Activated T-helper 2 cell treated with anti-CD3 and anti-CD28 coated beads, Interferon-gamma antibody, Interleukin-2, Interleukin-4, amounts not matched to agents 10 μg/mL and 5 μg/mL and 100 μg/mL, durations not matched to agents 14 hours and 24 hours and 36 hours (primary cell): ENCODE measurements around the gene HSD17B13. TPM values are rescaled to one million over a fixed set of nuclear protein-coding genes. Genes with fewer than 3 reads are reported as not detected.
"Not testable (repeated sequence)": the region's sequence is repeated elsewhere in the genome, so short reads cannot be mapped to it uniquely, and the experiment has no call there.

Experiments
- DNase-seq: peaks from one replicate; pipeline ENCODE4 v3.0.0; 2021; ENCODE audit warnings: low spot score
- H3K27ac Mint-ChIP-seq: one replicate; pipeline ENCODE4 v1.8.0; 2021; ENCODE audit warnings: mixed read lengths
- H3K27me3 Mint-ChIP-seq: one replicate; pipeline ENCODE4 v1.8.0; 2021; ENCODE audit warnings: low read depth, mixed read lengths
- H3K36me3 Mint-ChIP-seq: one replicate; pipeline ENCODE4 v1.8.0; 2021; ENCODE audit warnings: low read depth, mixed read lengths
- H3K4me1 Mint-ChIP-seq: one replicate; pipeline ENCODE4 v1.8.0; 2021; ENCODE audit warnings: low read depth, mixed read lengths
- H3K4me3 Mint-ChIP-seq: one replicate; pipeline ENCODE4 v1.8.0; 2021; ENCODE audit warnings: low read depth, mild to moderate bottlenecking, moderate library complexity, mixed read lengths
- H3K9me3 Mint-ChIP-seq: one replicate; pipeline ENCODE4 v1.8.0; 2021; ENCODE audit warnings: mixed read lengths
- intact Hi-C: fragments of 100-400 bp; cut with micrococcal nuclease; formaldehyde crosslinking; loops from one replicate; pipeline ENCODE4 v1.15.1; 2023
- total RNA-seq: library from RNA; stranded (reverse); gene quantifications from 2 replicates; pipeline ENCODE4 v1.2.3, GENCODE V29; 2022

The HSD17B13 gene
- total RNA-seq, 1 donor from 2014 or later, result 0.32 TPM

DNA sequence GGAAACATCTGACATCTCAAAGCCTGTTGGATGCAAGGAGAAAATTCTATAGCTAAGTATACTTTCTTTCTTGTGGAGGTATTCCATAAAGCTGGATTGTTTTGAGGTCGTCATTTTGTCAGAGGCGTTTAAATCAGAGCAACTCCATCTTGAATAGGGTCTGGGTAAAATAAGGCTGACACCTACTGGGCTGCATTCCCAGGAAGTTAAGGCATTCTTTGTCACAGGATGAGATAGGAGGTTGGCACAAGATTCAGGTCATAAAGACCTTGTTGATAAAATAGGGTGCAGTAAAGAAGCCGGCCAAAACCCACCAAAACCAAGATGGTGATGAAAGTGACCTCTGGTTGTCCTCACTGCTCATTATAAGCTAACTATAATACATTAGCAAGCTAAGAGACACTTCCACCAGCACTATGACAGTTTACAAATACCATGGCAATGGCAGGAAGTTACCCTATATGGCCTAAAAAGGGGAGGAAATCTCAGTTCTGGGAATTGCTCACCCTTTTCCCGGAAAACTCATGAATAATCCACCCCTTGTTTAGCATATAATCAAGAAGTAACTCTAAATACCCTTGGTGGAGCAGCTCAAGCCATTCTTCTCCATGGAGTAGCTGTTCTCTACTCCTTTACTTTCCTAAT is 11.9 kb downstream of the HSD17B13 start:
- H3K27me3 Mint-ChIP-seq, result no peaks in the 10 kb centered on the region
- H3K36me3 Mint-ChIP-seq, result no peaks in the 10 kb centered on the region
- H3K4me1 Mint-ChIP-seq, result peaks cover 8% of the 10 kb centered on the region
- H3K27ac Mint-ChIP-seq, result no peak overlapping the region
- H3K4me3 Mint-ChIP-seq, result no peak overlapping the region
- DNase-seq, result no peak
- intact Hi-C loops, result no loop called here
- no peaks in the 10 kb centered on the region for H3K9me3 Mint-ChIP-seq

DNA sequence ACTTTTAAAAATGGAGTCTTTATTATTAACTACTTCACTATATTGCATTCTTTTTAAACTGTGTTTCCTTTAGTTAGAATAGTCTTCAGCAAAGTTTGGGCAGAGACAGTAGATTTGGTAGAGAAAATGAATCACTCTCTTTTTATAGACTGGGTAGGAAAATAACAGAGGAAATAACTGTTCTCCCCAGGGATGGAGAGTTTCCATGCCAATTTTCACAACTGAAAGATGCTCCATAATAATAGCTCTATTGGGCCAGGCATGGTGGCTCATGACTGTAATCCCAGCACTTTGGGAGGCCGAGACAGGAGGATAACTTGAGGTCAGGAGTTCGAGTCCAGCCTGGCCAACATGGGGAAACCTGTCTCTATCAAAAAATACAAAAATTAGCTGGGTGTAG is 13.1 kb downstream of the HSD17B13 start:
- Mint-ChIP-seq H3K4me3 (no peak overlapping the region), H3K4me1 (peaks cover 8% of the 10 kb centered on the region), H3K27me3 (peaks cover 2% of the 10 kb centered on the region), H3K36me3 (no peaks in the 10 kb centered on the region), H3K27ac (no peak overlapping the region), H3K9me3 (no peaks in the 10 kb centered on the region)
- intact Hi-C loops, result no loop called here
- DNase-seq, result no peak

DNA sequence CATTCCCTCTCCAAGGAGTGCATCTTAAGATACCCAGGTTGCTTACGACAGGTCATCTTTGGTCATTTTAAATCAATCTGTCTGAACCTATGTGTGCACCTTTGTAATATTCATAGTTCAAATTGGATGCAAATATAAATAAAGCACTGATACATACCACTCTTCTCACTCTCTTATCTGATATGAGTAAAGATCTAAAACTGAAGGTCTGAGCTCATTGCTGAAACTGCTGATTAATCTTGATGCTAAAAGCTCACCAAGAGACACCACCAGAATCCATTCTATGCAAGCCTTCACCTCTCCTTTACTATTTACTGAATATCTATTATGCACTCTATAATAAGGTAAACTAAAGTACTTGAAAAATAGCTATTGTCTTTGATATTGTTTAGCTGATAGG is 16.6 kb downstream of the HSD17B13 start:
- H3K4me1 Mint-ChIP-seq, result peaks cover 8% of the 10 kb centered on the region
- intact Hi-C loops, result loop anchor here (2.0 kb wide), 1 partner anchor 193 kb away; no protein-coding TSS in a partner anchor
- peaks cover 13% of the 10 kb centered on the region for H3K27me3 Mint-ChIP-seq
- no peak for DNase-seq
- H3K27ac Mint-ChIP-seq, result no peak overlapping the region
- no peaks in the 10 kb centered on the region for H3K36me3 Mint-ChIP-seq
- H3K9me3 Mint-ChIP-seq, result no peaks in the 10 kb centered on the region
- no peak overlapping the region for H3K4me3 Mint-ChIP-seq

DNA sequence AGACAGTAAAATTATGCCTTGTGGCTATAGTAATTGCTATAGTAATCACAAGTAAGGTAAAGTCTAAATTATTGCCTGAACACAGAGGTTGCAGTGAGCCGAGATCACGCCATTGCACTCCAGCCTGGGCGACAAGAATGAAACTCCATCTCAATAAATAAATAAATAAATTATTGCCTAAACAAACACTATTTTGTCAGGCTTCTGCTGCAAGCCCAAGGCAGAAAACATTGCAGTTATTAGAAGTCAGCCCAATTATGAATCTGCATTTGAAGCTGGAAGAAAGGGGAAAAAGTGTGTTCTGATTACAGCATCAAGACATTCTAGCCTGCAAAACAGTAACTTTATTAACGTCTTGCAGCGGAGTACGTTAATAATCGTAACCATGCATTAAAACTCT is 17.1 kb downstream of the HSD17B13 start:
- Mint-ChIP-seq H3K9me3 (no peaks in the 10 kb centered on the region), H3K36me3 (no peaks in the 10 kb centered on the region), H3K4me1 (peaks cover 8% of the 10 kb centered on the region), H3K4me3 (no peak overlapping the region), H3K27me3 (peaks cover 15% of the 10 kb centered on the region), H3K27ac (no peak overlapping the region)
- no peak for DNase-seq
- intact Hi-C loops, result no loop called here

DNA sequence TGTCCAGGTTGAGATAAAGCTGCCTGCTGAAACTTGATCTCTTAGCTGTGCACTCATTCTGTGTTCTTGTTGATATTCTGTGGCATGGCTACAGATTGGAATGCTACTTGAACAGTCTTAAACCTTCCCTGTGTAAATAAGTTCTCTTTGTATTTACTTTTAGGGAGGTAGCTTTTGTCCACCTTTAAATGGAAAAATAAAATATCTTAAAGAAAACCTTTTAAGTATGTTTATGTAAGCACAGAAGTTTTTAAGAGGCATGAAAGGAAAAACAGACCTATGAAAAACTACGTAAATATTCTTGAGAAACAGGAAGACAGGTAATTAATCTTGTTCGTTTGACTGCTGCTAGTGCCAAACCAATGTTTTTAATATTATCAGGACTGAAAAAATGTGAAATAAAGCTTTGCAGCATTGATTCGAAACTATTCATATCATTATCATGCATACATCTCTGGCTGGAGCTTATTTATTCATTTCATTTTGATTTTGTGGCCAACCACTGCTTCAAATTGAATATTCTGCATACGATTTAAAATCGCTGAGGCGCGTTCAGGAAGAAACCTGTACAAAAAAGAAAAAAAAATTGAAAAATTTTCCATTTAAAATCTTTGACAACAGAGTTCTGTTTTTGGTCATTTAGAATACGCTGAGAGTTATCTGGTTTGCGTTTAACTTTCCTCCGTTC is 17.8 kb downstream of the HSD17B13 start:
- no peak for DNase-seq
- Mint-ChIP-seq H3K27ac (no peak overlapping the region), H3K9me3 (no peaks in the 10 kb centered on the region), H3K27me3 (peaks cover 15% of the 10 kb centered on the region), H3K4me3 (no peak overlapping the region), H3K36me3 (no peaks in the 10 kb centered on the region), H3K4me1 (peaks cover 8% of the 10 kb centered on the region)
- intact Hi-C loops, result no loop called here

DNA sequence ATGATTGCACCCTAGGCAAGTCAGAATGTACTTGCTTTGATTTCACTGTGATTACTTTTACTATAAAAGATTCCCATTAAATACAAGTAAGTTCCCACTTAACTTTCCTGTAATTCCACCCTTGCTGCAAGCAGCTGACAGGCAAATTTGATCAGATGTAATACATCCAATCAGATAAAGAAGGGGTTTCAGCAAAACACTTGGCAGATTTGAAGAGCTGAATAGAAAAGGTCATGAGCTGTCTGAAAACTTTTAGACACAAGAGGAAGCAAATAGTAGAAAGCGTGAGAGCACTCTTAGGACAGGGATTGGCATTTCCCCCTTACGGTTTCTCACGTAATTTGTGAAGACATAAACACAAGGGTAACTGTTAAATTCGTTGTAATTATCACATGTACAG is 22.8 kb downstream of the HSD17B13 start:
- Mint-ChIP-seq H3K27me3 (peaks cover 16% of the 10 kb centered on the region), H3K4me1 (no peaks in the 10 kb centered on the region), H3K27ac (no peak overlapping the region), H3K36me3 (no peaks in the 10 kb centered on the region), H3K9me3 (peaks cover under 1% of the 10 kb centered on the region), H3K4me3 (no peak overlapping the region)
- no peak for DNase-seq
- intact Hi-C loops, result no loop called here

DNA sequence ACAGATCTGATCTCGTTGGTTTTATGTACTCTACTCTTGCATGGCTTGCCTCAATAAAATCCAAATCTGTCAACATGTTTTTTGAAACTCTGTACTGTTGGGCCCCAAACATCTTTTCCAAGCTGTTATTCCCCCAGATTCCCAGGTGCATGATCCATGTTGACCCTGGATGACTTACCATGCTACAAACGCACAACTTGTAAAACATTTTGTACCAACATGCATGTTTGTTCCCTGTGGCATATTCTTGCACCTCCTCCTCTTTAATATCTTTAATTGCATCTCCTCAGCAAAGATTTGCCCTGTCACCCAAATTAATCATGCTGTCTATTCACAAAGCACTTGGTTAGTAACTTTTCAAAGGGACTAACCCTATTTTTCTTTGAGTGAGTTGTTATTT is 24.3 kb downstream of the HSD17B13 start:
- Mint-ChIP-seq H3K4me1 (no peaks in the 10 kb centered on the region), H3K36me3 (no peaks in the 10 kb centered on the region), H3K27ac (no peak overlapping the region), H3K9me3 (peaks cover 15% of the 10 kb centered on the region), H3K27me3 (peaks cover 10% of the 10 kb centered on the region), H3K4me3 (no peak overlapping the region)
- intact Hi-C loops, result no loop called here
- no peak for DNase-seq

DNA sequence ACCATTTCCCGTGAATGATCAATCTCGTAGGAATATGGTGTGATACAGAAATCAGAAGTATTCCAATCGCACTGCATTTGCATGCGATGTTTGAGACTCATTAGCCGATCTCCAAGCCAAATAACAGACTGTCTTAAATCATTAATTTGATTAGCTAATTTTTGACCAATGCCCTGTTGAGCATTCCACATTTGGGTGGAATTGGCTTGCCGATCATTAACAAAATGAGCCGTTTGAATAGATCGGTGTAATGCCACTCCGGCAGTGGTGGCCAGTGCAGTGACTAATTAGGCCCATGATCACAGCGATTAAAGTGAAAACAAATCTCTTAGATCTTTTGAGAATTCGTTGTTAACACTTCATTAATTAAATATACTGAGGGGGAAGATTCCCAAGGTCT is 27.8 kb downstream of the HSD17B13 start:
- not testable (repeated sequence) for H3K4me1 Mint-ChIP-seq, H3K4me3 Mint-ChIP-seq, H3K27ac Mint-ChIP-seq

DNA sequence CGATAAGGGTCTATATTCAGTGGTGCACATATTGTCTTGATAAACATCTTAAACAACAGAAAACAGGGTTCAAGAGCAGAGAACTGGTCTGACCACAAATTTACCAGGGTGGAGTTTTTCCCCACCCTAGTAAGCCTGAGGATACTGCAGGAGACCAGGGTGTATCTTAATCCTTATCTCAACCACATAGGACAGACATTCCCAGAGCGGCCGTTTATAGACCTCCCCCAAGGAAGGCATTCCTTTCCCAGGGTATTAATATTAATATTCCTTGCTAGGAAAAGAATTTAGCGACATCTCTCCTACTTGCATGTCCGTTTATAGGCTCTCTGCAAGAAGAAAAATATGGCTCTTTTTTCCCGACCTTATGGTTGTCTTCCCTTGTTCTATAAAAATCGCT is 28.8 kb downstream of the HSD17B13 start:
- intact Hi-C loops, H3K4me3 Mint-ChIP-seq, H3K27me3 Mint-ChIP-seq: not testable (repeated sequence)

More for the DNA sequence above, 27.8 kb downstream of the HSD17B13 start:
- H3K27me3 Mint-ChIP-seq, H3K36me3 Mint-ChIP-seq, intact Hi-C loops, DNase-seq: not testable (repeated sequence)
- H3K9me3 Mint-ChIP-seq, result peaks cover 16% of the 10 kb centered on the region

DNA sequence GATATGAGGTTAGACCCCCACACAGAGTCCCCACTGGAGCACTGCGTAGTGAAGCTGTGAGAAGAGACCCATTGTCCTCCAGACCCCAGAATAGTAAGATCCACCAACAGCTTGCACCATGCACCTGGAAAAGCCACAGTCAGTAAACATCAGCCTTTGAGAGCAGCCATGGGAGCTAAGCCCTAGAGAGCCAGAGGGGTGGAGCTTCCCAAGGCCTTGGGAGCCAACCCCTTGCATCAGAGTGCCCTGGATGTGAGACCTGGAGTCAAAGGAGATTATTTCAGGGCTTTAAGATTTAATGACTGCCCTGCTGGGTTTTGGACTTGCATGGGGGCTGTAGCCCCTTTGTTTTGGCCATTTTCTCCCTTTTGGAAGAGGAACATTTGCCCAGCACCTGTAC is 35.7 kb downstream of the HSD17B13 start:
- intact Hi-C loops, result no loop called here
- peaks cover 23% of the 10 kb centered on the region for H3K9me3 Mint-ChIP-seq
- H3K36me3 Mint-ChIP-seq, result no peaks in the 10 kb centered on the region
- H3K27ac Mint-ChIP-seq, result no peak overlapping the region
- H3K4me3 Mint-ChIP-seq, result no peak overlapping the region
- DNase-seq, result no peak
- H3K27me3 Mint-ChIP-seq, result no peaks in the 10 kb centered on the region
- no peaks in the 10 kb centered on the region for H3K4me1 Mint-ChIP-seq

More for the DNA sequence above, 28.8 kb downstream of the HSD17B13 start:
- H3K4me1 Mint-ChIP-seq, DNase-seq, H3K27ac Mint-ChIP-seq, H3K36me3 Mint-ChIP-seq: not testable (repeated sequence)
- H3K9me3 Mint-ChIP-seq, result peaks cover 16% of the 10 kb centered on the region

DNA sequence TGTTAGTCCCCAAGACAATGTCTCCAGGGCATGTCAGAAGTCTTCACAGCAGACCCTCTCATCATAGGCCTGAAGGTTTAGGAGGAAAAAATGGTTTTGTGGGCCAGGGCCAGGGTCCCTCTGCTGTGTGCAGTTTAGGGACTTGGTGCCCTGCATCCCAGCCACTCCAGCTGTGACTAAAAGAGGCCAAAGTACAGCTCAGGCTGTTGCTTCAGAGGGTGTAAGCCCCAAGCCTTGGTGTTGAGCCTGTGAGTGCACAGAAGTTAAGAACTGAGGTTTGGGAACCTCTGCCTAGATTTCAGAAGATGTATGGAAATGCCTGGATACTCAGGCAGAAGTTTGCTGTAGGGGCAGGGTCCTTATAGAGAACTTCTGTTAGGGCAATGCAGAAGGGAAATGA is 38.4 kb downstream of the HSD17B13 start:
- H3K27ac Mint-ChIP-seq, H3K27me3 Mint-ChIP-seq, H3K36me3 Mint-ChIP-seq, intact Hi-C loops, H3K4me1 Mint-ChIP-seq, DNase-seq, H3K4me3 Mint-ChIP-seq: not testable (repeated sequence)
- H3K9me3 Mint-ChIP-seq, result peaks cover 23% of the 10 kb centered on the region

DNA sequence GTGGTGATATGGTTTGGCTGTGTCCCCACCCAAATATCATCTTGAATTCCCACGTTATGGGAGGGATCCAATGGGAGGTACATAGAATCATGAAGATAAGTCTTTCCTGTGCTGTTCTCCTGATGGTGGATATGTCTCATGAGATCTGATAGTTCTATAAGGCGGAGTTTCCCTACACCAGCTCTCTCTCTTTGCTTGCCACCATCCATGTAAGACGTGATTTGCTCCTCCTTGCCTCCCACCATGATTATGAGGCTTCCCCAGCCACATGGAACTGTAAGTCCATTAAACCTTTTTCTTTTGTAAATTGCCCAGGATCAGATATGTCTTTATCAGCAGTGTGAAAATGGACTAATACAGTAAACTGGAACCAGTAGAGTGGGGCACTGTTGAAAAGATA is 39.5 kb downstream of the HSD17B13 start:
- Mint-ChIP-seq H3K27ac (no peak overlapping the region), H3K9me3 (peaks cover 23% of the 10 kb centered on the region)
- intact Hi-C loops, result no loop called here

DNA sequence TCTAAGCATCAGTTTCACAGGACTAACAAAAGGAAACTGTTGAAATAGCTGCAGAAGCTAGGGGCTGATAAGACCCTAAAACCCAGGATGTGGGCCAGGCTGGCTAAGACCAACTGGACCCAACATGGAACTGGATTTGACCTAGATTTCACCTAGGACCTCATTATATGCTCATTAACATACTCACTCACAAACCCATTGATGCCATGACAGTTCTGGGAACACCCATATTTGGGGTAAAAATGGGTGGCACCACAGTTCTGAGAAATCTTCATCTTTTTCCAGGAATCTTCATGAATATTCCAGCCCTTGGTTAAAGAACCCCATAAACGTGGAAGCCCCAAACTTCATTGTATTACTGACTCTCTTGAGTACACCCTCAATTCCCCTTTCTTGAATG is 41.1 kb downstream of the HSD17B13 start:
- Mint-ChIP-seq H3K4me3 (no peak overlapping the region), H3K27ac (no peak overlapping the region), H3K36me3 (no peaks in the 10 kb centered on the region), H3K27me3 (no peaks in the 10 kb centered on the region), H3K9me3 (peaks cover 16% of the 10 kb centered on the region), H3K4me1 (no peaks in the 10 kb centered on the region)
- DNase-seq, result no peak
- intact Hi-C loops, result no loop called here

More for the DNA sequence above, 39.5 kb downstream of the HSD17B13 start:
- H3K4me1 Mint-ChIP-seq, result no peaks in the 10 kb centered on the region
- no peaks in the 10 kb centered on the region for H3K36me3 Mint-ChIP-seq
- DNase-seq, result no peak
- no peaks in the 10 kb centered on the region for H3K27me3 Mint-ChIP-seq
- no peak overlapping the region for H3K4me3 Mint-ChIP-seq
